Measurements from ENCODE around the gene ELAC1.

DNA sequence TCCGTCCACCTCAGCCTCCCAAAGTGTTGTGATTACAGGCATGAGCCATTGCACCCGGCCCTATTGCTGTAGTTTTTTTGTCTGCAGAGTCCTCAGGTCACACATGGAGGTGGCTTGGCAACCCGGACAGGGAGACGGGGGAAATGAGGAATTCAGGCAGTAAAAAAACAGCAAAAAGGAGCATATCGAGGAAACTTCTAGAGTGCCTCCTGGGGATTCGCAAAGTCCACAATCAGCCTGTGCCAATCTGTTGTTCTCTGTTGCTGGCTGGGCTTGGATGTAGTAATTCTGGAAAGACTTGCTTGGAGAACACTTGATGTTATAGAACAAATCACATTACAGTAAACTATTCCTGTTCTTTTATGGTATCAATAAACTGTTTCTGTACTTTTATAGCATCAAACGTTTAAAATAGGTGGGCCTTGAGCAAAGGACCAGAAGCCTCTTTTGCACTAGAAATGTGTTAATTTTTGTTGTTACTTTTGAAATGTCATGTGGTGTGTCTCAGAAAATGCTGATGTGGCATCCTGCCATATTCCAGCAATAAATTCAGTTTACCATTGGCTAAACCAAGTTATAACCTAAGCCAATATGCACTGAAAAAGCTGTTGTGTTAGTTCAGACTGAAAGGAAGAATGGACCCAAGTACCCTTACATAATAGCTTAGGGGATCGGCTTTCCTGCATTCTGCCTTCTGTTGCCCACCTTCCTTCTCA lies 14.4 kb downstream of the ELAC1 start:
- no peak for TF ChIP-seq POLR2A (IDR thresholded peaks at IDR 0.05)
- TF ChIP-seq, protein P1, sequence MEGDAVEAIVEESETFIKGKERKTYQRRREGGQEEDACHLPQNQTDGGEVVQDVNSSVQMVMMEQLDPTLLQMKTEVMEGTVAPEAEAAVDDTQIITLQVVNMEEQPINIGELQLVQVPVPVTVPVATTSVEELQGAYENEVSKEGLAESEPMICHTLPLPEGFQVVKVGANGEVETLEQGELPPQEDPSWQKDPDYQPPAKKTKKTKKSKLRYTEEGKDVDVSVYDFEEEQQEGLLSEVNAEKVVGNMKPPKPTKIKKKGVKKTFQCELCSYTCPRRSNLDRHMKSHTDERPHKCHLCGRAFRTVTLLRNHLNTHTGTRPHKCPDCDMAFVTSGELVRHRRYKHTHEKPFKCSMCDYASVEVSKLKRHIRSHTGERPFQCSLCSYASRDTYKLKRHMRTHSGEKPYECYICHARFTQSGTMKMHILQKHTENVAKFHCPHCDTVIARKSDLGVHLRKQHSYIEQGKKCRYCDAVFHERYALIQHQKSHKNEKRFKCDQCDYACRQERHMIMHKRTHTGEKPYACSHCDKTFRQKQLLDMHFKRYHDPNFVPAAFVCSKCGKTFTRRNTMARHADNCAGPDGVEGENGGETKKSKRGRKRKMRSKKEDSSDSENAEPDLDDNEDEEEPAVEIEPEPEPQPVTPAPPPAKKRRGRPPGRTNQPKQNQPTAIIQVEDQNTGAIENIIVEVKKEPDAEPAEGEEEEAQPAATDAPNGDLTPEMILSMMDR (IDR thresholded peaks at IDR 0.05) = no peak
